ENCODE data around the gene SYTL3.

The SYTL3 gene

DNA sequence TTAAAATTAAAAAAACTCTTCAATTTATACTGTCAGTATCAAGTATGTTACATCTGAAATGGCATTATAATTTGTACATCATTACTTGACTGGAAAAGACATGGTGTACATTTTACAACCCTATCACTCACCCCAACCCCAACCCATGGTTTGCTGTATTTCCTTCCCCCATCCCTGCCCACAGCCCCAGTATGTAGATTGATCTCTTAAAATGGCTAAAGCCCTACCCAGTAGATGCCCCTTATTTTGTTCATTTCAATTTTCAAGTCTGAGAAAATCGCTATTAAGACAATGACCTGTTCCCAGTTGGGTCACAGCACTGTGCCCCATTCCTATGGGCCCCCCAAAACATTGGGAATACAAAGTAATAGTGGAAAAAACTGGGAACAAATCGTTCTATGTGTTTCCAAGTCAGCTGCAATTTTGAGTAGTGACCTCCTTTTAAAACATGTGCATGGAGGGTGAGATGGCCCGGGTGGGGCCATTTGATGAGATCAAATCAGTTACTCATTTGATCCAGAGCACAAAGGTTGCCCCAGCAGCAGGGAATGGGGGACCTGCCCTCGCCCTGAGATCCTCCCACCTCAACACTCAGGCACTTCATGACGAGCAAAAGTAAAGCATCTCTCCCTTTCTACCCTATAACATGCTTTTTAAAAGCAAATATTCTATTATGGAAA, 156.0 kb downstream of the SYTL3 start:
- Histone ChIP-seq H3K4me3 (ENCODE audit: low read length) (no peak overlapping the region), H3K9me3 (ENCODE audit: control insufficient read depth, low read depth, low read length) (no peaks in the 10 kb centered on the region), H3K4me1 (ENCODE audit: control insufficient read depth, low read depth, low read length) (peaks cover 46% of the 10 kb centered on the region), H3K9ac (ENCODE audit: low read length) (no peak overlapping the region), H3K27ac (ENCODE audit: low read length) (no peak overlapping the region), H3K36me3 (ENCODE audit: control insufficient read depth, low read depth, low read length) (peaks cover 33% of the 10 kb centered on the region), H3K27me3 (ENCODE audit: control insufficient read depth, insufficient read depth, low read length) (no peaks in the 10 kb centered on the region)

DNA sequence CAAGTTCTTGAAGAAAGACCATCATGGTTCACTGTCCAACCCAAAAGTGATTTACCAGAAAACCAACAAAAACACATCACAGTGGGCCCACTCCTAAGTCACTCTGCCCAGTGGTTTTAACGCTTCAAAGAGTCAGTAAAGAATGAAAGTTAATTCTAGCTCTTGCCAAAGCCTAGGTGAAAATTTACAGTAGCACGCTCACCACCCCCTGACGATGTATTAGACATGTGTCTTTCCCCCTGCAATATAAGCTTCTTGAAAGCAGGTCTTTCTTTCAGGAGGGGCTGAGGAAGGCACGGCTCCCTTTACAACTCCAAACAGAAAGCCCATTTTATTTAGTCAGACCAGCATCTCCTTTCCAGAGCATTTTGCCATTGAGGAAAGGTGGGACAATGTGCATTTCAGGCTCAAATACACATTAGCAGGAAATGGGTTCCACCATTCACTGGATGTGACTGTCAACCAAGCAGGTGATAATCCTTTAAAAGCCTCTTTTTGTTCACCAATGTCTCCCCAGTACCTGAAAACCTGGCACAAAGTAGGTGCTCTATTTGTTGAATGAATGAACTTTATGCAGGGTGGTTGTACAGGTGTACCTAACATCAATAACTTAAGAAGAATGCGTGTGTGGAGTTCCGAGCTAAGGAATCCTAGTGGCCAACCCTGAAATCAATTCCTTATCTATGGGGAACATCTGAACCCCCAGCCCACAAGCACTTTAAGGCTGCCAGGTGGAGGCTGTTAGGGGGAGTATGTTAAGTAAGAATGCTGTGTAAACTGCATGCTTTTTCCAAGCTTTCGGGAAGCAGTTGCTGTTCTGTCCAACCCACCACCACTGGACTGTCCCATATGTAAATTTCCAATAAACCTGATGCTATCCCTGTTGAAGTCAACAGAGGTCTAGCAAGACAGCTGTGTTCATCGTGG, 157.9 kb downstream of the SYTL3 start:
- Histone ChIP-seq H3K27ac (ENCODE audit: low read length) (no peak overlapping the region), H3K4me3 (ENCODE audit: low read length) (no peak overlapping the region), H3K36me3 (ENCODE audit: control insufficient read depth, low read depth, low read length) (peaks cover 43% of the 10 kb centered on the region), H3K27me3 (ENCODE audit: control insufficient read depth, insufficient read depth, low read length) (no peaks in the 10 kb centered on the region), H3K4me1 (ENCODE audit: control insufficient read depth, low read depth, low read length) (peaks cover 55% of the 10 kb centered on the region), H3K9me3 (ENCODE audit: control insufficient read depth, low read depth, low read length) (no peaks in the 10 kb centered on the region), H3K9ac (ENCODE audit: low read length) (no peak overlapping the region)

DNA sequence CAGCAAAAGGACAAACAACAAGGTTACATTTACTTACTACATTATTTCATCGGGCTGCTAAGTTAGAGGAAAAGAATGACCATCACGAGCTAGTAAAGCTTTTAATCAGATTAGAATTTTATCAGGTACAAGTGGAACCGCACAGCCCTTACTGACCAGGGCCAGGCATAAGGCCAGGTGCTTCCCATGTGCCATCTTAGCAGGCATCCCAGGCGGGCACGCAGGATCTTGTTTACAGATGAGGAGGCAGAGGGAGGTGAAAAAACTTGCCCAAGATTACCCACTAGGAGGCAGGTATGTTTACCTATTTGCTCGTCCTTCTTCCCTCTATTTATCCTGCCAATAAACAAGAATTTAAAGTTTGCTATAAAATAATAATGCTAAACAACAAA, 158.6 kb downstream of the SYTL3 start:
- no peak overlapping the region for H3K9ac ChIP-seq (ENCODE audit: low read length)

DNA sequence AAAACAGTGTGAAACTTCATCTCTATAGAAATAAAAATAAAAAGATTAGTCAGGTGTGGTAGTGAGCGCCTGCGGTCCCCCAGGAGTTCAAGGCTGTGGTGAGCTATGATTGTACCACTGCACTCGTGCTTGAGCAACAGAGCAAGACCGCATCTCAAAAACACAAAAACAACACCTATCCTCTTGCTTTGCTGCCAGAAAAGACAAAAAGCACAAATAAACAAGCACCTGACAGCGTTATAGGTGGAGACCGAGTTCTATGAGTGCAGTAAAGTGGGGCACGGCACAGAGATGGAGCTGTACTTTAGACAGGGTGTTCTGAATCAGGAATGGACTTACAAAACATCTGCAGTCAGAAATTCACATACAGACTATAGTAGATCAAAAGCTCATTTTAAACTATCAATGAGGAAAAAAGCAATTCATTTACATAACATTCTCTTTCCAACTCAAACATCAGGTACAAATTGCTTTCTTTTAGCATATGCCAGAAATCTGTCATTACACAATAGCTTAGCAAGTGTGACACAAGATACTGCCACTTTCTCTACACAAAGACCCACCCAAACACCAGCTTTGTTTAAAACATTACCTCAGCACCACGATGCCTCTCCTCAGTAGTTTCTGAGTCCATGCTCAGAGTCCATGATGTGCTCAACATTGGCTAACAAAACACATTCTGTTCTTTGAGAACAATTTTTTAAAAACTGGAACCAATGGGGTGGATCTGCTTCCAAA, 159.3 kb downstream of the SYTL3 start:
- Histone ChIP-seq H3K4me1 (ENCODE audit: control insufficient read depth, low read depth, low read length) (peaks cover 53% of the 10 kb centered on the region), H3K9ac (ENCODE audit: low read length) (no peak overlapping the region), H3K27ac (ENCODE audit: low read length) (no peak overlapping the region), H3K4me3 (ENCODE audit: low read length) (no peak overlapping the region), H3K9me3 (ENCODE audit: control insufficient read depth, low read depth, low read length) (no peaks in the 10 kb centered on the region), H3K36me3 (ENCODE audit: control insufficient read depth, low read depth, low read length) (peaks cover 57% of the 10 kb centered on the region), H3K27me3 (ENCODE audit: control insufficient read depth, insufficient read depth, low read length) (no peaks in the 10 kb centered on the region)

More for the DNA sequence above, 158.6 kb downstream of the SYTL3 start:
- Histone ChIP-seq H3K27ac (ENCODE audit: low read length) (no peak overlapping the region), H3K4me1 (ENCODE audit: control insufficient read depth, low read depth, low read length) (peaks cover 58% of the 10 kb centered on the region), H3K27me3 (ENCODE audit: control insufficient read depth, insufficient read depth, low read length) (no peaks in the 10 kb centered on the region), H3K36me3 (ENCODE audit: control insufficient read depth, low read depth, low read length) (peaks cover 50% of the 10 kb centered on the region), H3K4me3 (ENCODE audit: low read length) (no peak overlapping the region), H3K9me3 (ENCODE audit: control insufficient read depth, low read depth, low read length) (no peaks in the 10 kb centered on the region)

DNA sequence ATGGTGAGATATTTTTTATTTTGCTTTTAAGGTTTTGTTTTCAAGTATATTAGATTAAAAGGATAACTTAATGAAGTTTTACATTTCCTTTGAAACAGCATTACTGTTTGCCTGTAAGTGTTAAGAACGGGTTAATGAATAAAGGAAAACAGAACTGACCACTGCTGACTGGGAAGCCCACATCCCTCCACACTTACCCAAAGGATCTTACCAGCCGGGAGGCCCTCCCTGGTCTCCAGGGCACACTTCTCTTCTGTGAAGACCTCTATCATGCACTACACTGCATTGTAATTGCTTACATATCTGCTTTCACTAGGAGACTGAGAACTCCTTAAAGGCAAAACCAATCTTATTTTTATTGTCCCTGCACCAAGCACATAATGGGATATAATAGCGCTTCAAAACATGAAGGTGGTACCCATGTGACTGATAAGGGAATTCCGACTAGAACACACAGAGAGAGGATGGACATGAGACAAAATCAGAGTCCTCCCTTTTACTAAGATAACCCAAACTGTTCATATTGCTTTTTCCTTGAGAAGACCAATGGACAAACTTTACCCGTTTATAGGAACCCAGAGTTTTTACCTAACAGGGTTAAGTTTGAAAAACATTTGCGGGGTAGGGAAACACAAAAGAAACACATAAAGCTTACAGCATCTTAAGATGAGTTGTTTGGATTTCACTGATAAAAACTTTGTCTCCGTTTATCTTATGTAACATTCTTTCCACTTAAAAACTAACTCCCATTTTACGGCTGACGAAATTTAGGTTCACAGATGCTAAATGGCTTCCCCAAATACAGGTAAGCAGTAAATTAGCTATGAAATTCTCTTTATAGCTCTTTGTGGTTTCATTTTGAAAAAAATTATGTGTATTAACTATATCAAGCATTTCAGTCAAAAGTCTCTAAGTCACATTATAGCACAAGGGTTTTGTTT, 160.6 kb downstream of the SYTL3 start:
- Histone ChIP-seq H3K27me3 (ENCODE audit: control insufficient read depth, insufficient read depth, low read length) (no peaks in the 10 kb centered on the region), H3K9ac (ENCODE audit: low read length) (no peak overlapping the region), H3K4me3 (ENCODE audit: low read length) (no peak overlapping the region), H3K27ac (ENCODE audit: low read length) (no peak overlapping the region), H3K36me3 (ENCODE audit: control insufficient read depth, low read depth, low read length) (peaks cover 69% of the 10 kb centered on the region), H3K4me1 (ENCODE audit: control insufficient read depth, low read depth, low read length) (peaks cover 50% of the 10 kb centered on the region), H3K9me3 (ENCODE audit: control insufficient read depth, low read depth, low read length) (no peaks in the 10 kb centered on the region)

DNA sequence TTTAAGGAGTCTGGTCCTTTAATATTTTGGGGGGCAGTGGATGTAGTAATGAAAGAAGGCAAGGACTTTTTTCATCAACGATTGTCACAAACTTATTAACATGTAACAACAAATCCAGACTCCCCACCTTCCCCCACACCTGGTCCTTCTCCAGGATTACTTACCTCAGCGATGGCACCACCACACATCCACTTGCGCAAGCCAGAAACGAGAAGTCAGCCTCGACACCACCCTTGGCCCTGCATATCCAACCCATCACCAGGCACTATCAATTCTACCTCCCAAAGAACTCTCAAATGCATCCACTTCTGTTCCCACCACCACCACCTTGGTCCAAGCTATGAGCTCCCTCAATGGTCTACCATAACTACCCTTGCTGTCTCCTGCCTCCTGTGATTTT, 162.8 kb downstream of the SYTL3 start:
- no peaks in the 10 kb centered on the region for H3K27me3 ChIP-seq (ENCODE audit: control insufficient read depth, insufficient read depth, low read length)
- no peaks in the 10 kb centered on the region for H3K9me3 ChIP-seq (ENCODE audit: control insufficient read depth, low read depth, low read length)
- H3K4me1 ChIP-seq (ENCODE audit: control insufficient read depth, low read depth, low read length): peaks cover 48% of the 10 kb centered on the region
- H3K36me3 ChIP-seq (ENCODE audit: control insufficient read depth, low read depth, low read length): peaks cover 78% of the 10 kb centered on the region
- H3K9ac ChIP-seq (ENCODE audit: low read length): no peak overlapping the region
- H3K27ac ChIP-seq (ENCODE audit: low read length): no peak overlapping the region
- no peak overlapping the region for H3K4me3 ChIP-seq (ENCODE audit: low read length)

DNA sequence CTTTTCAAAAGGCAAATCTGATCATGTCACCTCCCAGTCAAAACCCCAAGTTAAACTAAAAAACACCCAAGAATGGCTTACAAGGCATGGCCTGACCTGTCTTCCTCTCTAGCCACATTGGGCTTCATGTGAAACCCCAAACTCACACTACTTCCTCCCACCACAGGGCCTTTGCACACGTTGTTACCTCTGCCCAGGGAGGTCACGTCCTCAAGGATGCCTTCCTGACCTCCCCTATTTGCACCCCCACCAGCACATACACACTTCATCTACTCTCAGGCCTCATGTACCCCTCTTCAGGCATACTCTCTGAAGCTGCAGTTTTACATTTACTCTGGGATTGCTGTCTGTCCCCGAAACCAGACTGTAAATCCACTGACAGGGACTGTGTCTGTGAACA, 163.2 kb downstream of the SYTL3 start:
- no peak overlapping the region for H3K9ac ChIP-seq (ENCODE audit: low read length)
- peaks cover 74% of the 10 kb centered on the region for H3K36me3 ChIP-seq (ENCODE audit: control insufficient read depth, low read depth, low read length)
- no peak overlapping the region for H3K27ac ChIP-seq (ENCODE audit: low read length)
- H3K4me1 ChIP-seq (ENCODE audit: control insufficient read depth, low read depth, low read length): peaks cover 44% of the 10 kb centered on the region
- H3K4me3 ChIP-seq (ENCODE audit: low read length): no peak overlapping the region
- H3K27me3 ChIP-seq (ENCODE audit: control insufficient read depth, insufficient read depth, low read length): no peaks in the 10 kb centered on the region
- no peaks in the 10 kb centered on the region for H3K9me3 ChIP-seq (ENCODE audit: control insufficient read depth, low read depth, low read length)
